Measurements from ENCODE around the gene MYL12A.

DNA sequence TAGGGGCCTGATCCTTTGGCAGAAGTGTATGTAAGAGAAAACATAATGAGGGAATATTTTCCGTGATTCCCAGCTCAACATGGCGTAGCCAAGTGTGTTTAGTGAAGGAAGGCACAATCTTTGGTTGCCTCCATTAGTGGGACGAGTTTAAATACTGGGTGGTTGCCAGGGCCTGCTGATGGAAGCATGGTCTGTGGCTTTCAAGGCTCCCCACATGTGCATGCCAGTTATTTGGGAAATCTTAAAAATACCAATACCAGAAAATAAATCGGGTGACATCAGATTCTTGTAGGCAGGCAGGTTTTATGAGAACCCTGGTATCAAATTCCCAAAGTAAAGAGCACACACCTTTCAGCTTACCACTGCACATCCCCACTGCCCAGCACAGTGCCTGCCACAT, 7.1 kb downstream of the MYL12A start:
- TF ChIP-seq SPI1 (IDR thresholded peaks at IDR 0.05; ENCODE audit: low read depth, low read length) (no peak), POLR2A (IDR thresholded peaks at IDR 0.05; ENCODE audit: low read depth, low read length) (no peak), PAX5 (IDR thresholded peaks at IDR 0.05; ENCODE audit: insufficient read depth, low read length, severe bottlenecking) (no peak), TAF1 (IDR thresholded peaks at IDR 0.05; ENCODE audit: low read depth, low read length) (no peak)
